Esophagus (tissue), 2 donors: ENCODE measurements around the gene IP6K1. TPM values are rescaled to one million over a fixed set of nuclear protein-coding genes. Genes with fewer than 3 reads are reported as not detected.

Experiments
- H3K27ac ChIP-seq, 2 donors: one replicate each; pipeline ENCODE4 v1.5.1; 2013; ENCODE audit warnings: low read depth in 2 of 2, mild to moderate bottlenecking in 2 of 2, inconsistent platforms in 1 of 2, low read length in 1 of 2, moderate library complexity in 1 of 2
- H3K27me3 ChIP-seq, 2 donors: one replicate each; pipeline ENCODE4 v1.6.1; 2013; ENCODE audit warnings: low read length in 2 of 2, control low read depth in 1 of 2, mild to moderate bottlenecking in 1 of 2; ENCODE audit not compliant: insufficient read depth in 2 of 2, control insufficient read depth in 1 of 2
- H3K36me3 ChIP-seq, 2 donors: one replicate each; pipeline ENCODE4 v1.6.1; 2013; ENCODE audit warnings: low read length in 1 of 2; ENCODE audit not compliant: control insufficient read depth in 2 of 2, insufficient read depth in 2 of 2
- H3K4me1 ChIP-seq, 2 donors: one replicate each; pipeline ENCODE4 v1.6.1; 2013; ENCODE audit warnings: low read length in 1 of 2; ENCODE audit not compliant: control insufficient read depth in 2 of 2, insufficient read depth in 2 of 2
- H3K4me3 ChIP-seq, 2 donors: one replicate each; pipeline ENCODE4 v1.5.1; 2013; ENCODE audit warnings: low read length in 2 of 2, mild to moderate bottlenecking in 2 of 2, low read depth in 1 of 2, moderate library complexity in 1 of 2
- H3K9me3 ChIP-seq, 2 donors: one replicate each; pipeline ENCODE4 v1.6.1; 2013; ENCODE audit warnings: mild to moderate bottlenecking in 2 of 2, low read depth in 1 of 2, low read length in 1 of 2, moderate library complexity in 1 of 2; ENCODE audit not compliant: control insufficient read depth in 2 of 2, insufficient read depth in 1 of 2
- WGBS, 2 donors: extraction: QIAGEN DNeasy Blood & Tissue Kit; methylation state at CpG; one replicate each; pipeline ENCODE4 v1.1.7; 2013; 5-methylcytosine and 5-hydroxymethylcytosine counted together
- polyA plus RNA-seq, 2 donors: library from polyadenylated mRNA; stranded (reverse); fragments of 200-250 nt; gene quantifications; one replicate each; pipeline ENCODE4 v1.2.3, GENCODE V29; 2013
- donor health status: healthy with polysubstance abuse.
- donor health status: Bipolar disorder and iron deficiency.

Gene IP6K1
- polyA plus RNA-seq, 2 donors = 11.5 to 14.1 TPM

GRCh38 chr3:49706456-49707112, 79.8 kb downstream of the IP6K1 start:
- H3K27me3 ChIP-seq = no peaks in the 10 kb centered on the region
- 85 to 87% methylated on average over 9 of the region's 9 CpGs for WGBS, 2 donors
- no peak overlapping the region for H3K4me3 ChIP-seq

GRCh38 chr3:49705390-49705960, 80.9 kb downstream of the IP6K1 start:
- Histone ChIP-seq H3K4me3 (no peak overlapping the region), H3K4me1 (no peaks in the 10 kb centered on the region), H3K9me3 (no peaks in the 10 kb centered on the region), H3K36me3 (peaks cover 11 to 47% of the 10 kb centered on the region in 2 donors), H3K27me3 (no peaks in the 10 kb centered on the region), H3K27ac (no peak overlapping the region)
- 93 to 94% methylated on average over 17 of the region's 17 CpGs for WGBS, 2 donors

More at GRCh38 chr3:49706456-49707112, 79.8 kb downstream of the IP6K1 start:
- Histone ChIP-seq H3K36me3 (peaks cover 13 to 39% of the 10 kb centered on the region in 2 donors), H3K4me1 (no peaks in the 10 kb centered on the region), H3K27ac (no peak overlapping the region), H3K9me3 (no peaks in the 10 kb centered on the region)

- H3K27me3 ChIP-seq = no peaks in the 10 kb centered on the region
- H3K9me3 ChIP-seq = no peaks in the 10 kb centered on the region
- H3K27ac ChIP-seq = no peak overlapping the region
- H3K4me3 ChIP-seq = no peak overlapping the region
- H3K36me3 ChIP-seq = peaks cover 11 to 49% of the 10 kb centered on the region in 2 donors
- WGBS, 2 donors = 96 to 97% methylated on average over 8 of the region's 8 CpGs
- no peaks in the 10 kb centered on the region for H3K4me1 ChIP-seq
Observed at GRCh38 chr3:49704629-49705028, 81.7 kb downstream of the IP6K1 start.

- Histone ChIP-seq H3K4me3 (no peak overlapping the region), H3K27ac (no peak overlapping the region), H3K9me3 (no peaks in the 10 kb centered on the region), H3K36me3 (peaks cover 11 to 52% of the 10 kb centered on the region in 2 donors), H3K27me3 (no peaks in the 10 kb centered on the region), H3K4me1 (no peaks in the 10 kb centered on the region)
- 91 to 93% methylated on average over 7 of the region's 7 CpGs for WGBS, 2 donors
Observed at GRCh38 chr3:49703956-49704355, 82.4 kb downstream of the IP6K1 start.

DNA sequence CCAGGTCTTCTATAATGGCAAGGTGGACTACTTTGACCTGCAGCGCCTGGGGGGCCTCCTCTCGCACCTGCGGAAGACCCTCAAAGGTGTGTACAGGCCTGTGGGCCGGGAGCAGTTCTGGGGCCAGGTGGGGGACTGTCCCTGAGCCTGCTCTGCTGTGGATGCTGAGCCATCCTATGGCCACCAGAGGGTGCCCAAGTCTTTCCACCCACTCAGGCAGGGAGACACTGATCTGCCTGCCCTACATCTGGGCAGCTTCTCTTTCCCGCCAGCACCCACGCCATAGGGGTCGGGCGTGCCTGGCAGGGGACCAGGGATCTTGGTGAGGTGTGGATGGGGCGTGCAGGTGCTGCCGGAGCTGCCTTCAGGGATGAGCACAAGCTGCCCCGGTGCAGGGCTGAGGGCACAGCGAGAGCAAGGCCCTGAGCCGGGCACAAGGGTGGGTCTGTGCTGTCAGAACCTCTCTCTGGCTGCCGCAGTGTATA, 82.9 kb downstream of the IP6K1 start:
- 43 to 53% methylated on average over 14 of the region's 14 CpGs for WGBS, 2 donors
- no peaks in the 10 kb centered on the region for H3K4me1 ChIP-seq
- H3K36me3 ChIP-seq = peaks cover 11 to 52% of the 10 kb centered on the region in 2 donors
- no peaks in the 10 kb centered on the region for H3K27me3 ChIP-seq
- no peaks in the 10 kb centered on the region for H3K9me3 ChIP-seq
- H3K27ac ChIP-seq = no peak overlapping the region
- H3K4me3 ChIP-seq = no peak overlapping the region

DNA sequence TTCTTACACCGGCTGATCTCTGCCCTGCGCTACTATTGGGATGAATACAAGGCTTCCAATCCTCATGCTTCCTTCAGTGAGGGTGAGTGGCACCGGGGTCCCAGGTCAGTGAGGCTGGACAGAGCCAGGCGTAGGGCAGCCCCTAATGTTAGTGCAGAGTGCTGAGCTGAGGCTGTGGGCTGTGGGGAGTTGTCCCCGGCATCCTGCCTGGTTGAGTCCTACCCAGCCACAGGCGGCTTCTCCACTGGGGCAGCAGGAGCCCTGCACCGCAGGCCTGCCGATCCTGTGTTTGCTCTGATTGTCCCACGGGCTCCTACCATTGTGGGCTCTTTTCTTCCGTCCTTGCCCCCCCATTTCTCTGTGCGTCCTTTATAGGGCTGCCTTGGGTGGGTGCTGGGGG, 83.7 kb downstream of the IP6K1 start:
- Histone ChIP-seq H3K27me3 (no peaks in the 10 kb centered on the region), H3K36me3 (peaks cover 13 to 54% of the 10 kb centered on the region in 2 donors), H3K4me1 (no peaks in the 10 kb centered on the region), H3K4me3 (no peak overlapping the region), H3K27ac (no peak overlapping the region), H3K9me3 (no peaks in the 10 kb centered on the region)
- WGBS, 2 donors = 90 to 93% methylated on average over 11 of the region's 11 CpGs

DNA sequence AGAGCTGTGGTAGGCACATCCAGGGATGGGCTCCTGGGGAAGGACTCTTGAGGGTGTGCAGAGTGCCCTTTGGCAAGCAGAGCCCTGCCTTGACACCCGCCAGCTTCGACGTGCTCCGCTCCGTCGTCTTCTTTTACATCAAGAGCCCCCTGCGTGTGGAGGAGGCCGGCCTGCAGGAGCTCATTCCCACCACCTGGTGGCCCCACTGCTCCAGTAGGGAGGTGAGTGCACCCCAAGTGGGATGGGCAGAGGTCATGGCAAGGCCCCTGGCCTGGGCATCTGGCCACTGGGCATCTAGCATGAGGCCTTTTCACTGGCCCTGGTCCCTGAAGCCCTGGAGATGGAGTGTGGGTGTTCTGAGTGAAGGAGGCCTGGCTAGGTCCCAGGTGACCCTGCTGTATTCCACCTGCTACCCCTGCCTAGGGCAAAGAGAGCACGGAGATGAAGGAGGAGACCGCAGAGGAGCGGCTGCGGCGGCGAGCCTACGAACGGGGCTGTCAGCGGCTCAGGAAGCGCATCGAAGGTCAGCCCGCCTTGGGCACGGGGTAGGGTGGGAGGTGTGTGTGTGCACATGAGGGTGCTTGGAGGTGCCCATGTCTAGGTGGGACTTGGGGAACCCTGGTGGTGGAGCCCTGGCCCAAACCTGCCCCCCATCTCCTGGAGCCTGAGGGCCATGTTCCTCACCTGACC, 84.8 kb downstream of the IP6K1 start:
- Histone ChIP-seq H3K4me1 (no peaks in the 10 kb centered on the region), H3K36me3 (peaks cover 14 to 55% of the 10 kb centered on the region in 2 donors), H3K27ac (no peak overlapping the region), H3K4me3 (no peak overlapping the region), H3K9me3 (no peaks in the 10 kb centered on the region), H3K27me3 (no peaks in the 10 kb centered on the region)
- 85 to 86% methylated on average over 20 to 21 of the region's 21 CpGs for WGBS, 2 donors

- 76 to 81% methylated on average over 13 of the region's 13 CpGs for WGBS, 2 donors
- no peaks in the 10 kb centered on the region for H3K27me3 ChIP-seq
- H3K36me3 ChIP-seq = peaks cover 11 to 48% of the 10 kb centered on the region in 2 donors
- no peaks in the 10 kb centered on the region for H3K9me3 ChIP-seq
- no peak overlapping the region for H3K27ac ChIP-seq
- no peak overlapping the region for H3K4me3 ChIP-seq
- no peaks in the 10 kb centered on the region for H3K4me1 ChIP-seq
Observed at GRCh38 chr3:49700453-49701128, 85.8 kb downstream of the IP6K1 start.

DNA sequence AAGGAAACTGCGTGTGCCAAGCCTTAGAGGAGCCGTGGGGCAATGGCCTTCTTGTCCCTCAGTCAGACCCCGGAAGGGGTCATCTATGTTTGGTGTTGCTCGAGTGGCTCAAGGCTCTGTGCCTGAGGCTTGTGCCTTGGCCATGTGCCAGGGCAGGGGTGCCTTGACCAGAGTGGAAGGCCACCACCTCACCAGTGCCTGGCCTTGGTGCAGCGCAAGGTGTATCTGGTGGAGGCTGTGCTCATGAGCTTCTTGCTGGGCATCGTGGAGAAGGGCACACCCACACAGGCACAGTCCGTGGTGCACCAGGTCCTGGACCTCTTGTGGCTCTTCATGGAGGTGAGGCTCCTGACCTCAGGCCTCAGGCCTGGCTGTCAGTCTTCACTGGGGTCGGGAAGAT, 86.3 kb downstream of the IP6K1 start:
- Histone ChIP-seq H3K27me3 (no peaks in the 10 kb centered on the region), H3K36me3 (peaks cover 10 to 42% of the 10 kb centered on the region in 2 donors), H3K4me3 (no peak overlapping the region), H3K9me3 (no peaks in the 10 kb centered on the region), H3K27ac (no peak overlapping the region), H3K4me1 (no peaks in the 10 kb centered on the region)
- 78 to 85% methylated on average over 8 of the region's 8 CpGs for WGBS, 2 donors
